Left lung (tissue), 10 donors: ENCODE results near the gene MBD6. TPM values are rescaled to one million over a fixed set of nuclear protein-coding genes. Genes with fewer than 3 reads are reported as not detected.

Source experiments
- ATAC-seq: fragments of 200-7000 bp; cut with Tn5 transposase; one replicate; pipeline ENCODE4 v1.9.1; 2020; ENCODE audit warnings: moderate library complexity
- DNase-seq, 4 donors: peaks; one replicate each; pipeline ENCODE4 v3.0.0-alpha.2; 2013 to 2020
- H3K27ac ChIP-seq, 2 donors: fragments of 200-600 bp; sonication (generic) in 1 of 2; one replicate each; pipeline versions ENCODE4 v1.5.0 to v1.8.0; 2020 to 2021
- H3K27me3 ChIP-seq, 2 donors: fragments of 200-600 bp; sonication (generic) in 1 of 2; one replicate each; pipeline versions ENCODE4 v1.5.0 to v1.8.0; 2020 to 2021
- H3K36me3 ChIP-seq, 2 donors: fragments of 200-600 bp; sonication (generic) in 1 of 2; one replicate each; pipeline versions ENCODE4 v1.5.0 to v1.8.0; 2020 to 2021
- H3K4me1 ChIP-seq, 2 donors: fragments of 200-600 bp; one replicate each; pipeline ENCODE4 v1.8.0; 2021
- H3K4me3 ChIP-seq, 2 donors: fragments of 200-600 bp; sonication (generic) in 1 of 2; one replicate each; pipeline versions ENCODE4 v1.5.0 to v1.8.0; 2020 to 2021; ENCODE audit warnings: mild to moderate bottlenecking in 1 of 2
- H3K9me3 ChIP-seq, 2 donors: fragments of 200-600 bp; sonication (generic) in 1 of 2; one replicate each; pipeline versions ENCODE4 v1.5.0 to v1.8.0; 2020 to 2021
- CTCF ChIP-seq, 2 donors: fragments of 200-600 bp; sonication (generic) in 1 of 2; IDR thresholded peaks; one replicate each; pipeline versions ENCODE4 v1.5.0 to v1.8.0; 2021; ENCODE audit warnings: antibody characterized with exemption in 2 of 2
- intact Hi-C, 2 donors: fragments of 100-400 bp; cut with DNase I; formaldehyde crosslinking; loops; one replicate each; pipeline versions ENCODE4 v1.11.2 to v1.14.2; 2022
- polyA plus RNA-seq, 6 donors: library from polyadenylated mRNA; unstranded; fragments of 120-200 nt; gene quantifications; one replicate each; pipeline ENCODE4 v1.2.1, GENCODE V29; 2013; ENCODE audit not compliant: insufficient read length in 6 of 6
- total RNA-seq, 2 donors: library from RNA; stranded (reverse); fragmentation: NEBNext Ultra II Directional; extraction: Animal tissue kit (Norgen Biotek cat#: 25700); gene quantifications; one replicate each; pipeline ENCODE4 v1.2.1, GENCODE V29; 2021
- donor health status: DM: no; HTN: yes; CAD: no.
- donor health status: DM: no; HTN: no; CAD: no.

Gene MBD6
- total and polyA plus RNA-seq, 8 donors: 61.3 to 111 (median 73.2) TPM

- DNase-seq: no peak
- intact Hi-C loops: no loop called here
- no peak for ATAC-seq
- Histone ChIP-seq H3K4me3 (peak overlapping the region; percentile 93 to 95), H3K9me3 (no peaks in the 10 kb centered on the region), H3K27me3 (peaks cover 9 to 37% of the 10 kb centered on the region in 2 donors), H3K4me1 (peaks cover 16 to 43% of the 10 kb centered on the region in 2 donors), H3K36me3 (peaks cover 0 to 13% of the 10 kb centered on the region in 2 donors), H3K27ac (peak overlapping the region in 1 of 2 donors; percentile 87)
- TF ChIP-seq CTCF (IDR thresholded peaks at IDR 0.05): no peak
These were observed 24.8 kb downstream of the MBD6 start for GRCh38 chr12:57547288-57548012.

- no peak for TF ChIP-seq CTCF (IDR thresholded peaks at IDR 0.05)
- H3K4me3 ChIP-seq: no peak overlapping the region
- no peaks in the 10 kb centered on the region for H3K9me3 ChIP-seq
- peaks cover 9 to 42% of the 10 kb centered on the region in 2 donors for H3K27me3 ChIP-seq
- ATAC-seq: no peak
- peaks cover 0 to 8% of the 10 kb centered on the region in 2 donors for H3K36me3 ChIP-seq
- intact Hi-C loops: no loop called here
- peaks cover 16 to 43% of the 10 kb centered on the region in 2 donors for H3K4me1 ChIP-seq
- H3K27ac ChIP-seq: no peak overlapping the region
- no peak for DNase-seq
These were observed 25.3 kb downstream of the MBD6 start for GRCh38 chr12:57548013-57548315.

- ATAC-seq (no peak), DNase-seq (no peak)
- H3K4me3 ChIP-seq: no peak overlapping the region
- no peak overlapping the region for H3K27ac ChIP-seq
- H3K4me1 ChIP-seq: peaks cover 16 to 42% of the 10 kb centered on the region in 2 donors
- H3K36me3 ChIP-seq: peaks cover 0 to 7% of the 10 kb centered on the region in 2 donors
- intact Hi-C loops: no loop called here
- no peaks in the 10 kb centered on the region for H3K9me3 ChIP-seq
- TF ChIP-seq CTCF (IDR thresholded peaks at IDR 0.05): no peak
- peaks cover 9 to 45% of the 10 kb centered on the region in 2 donors for H3K27me3 ChIP-seq
These were observed 25.9 kb downstream of the MBD6 start for GRCh38 chr12:57548488-57548887.

- peak overlapping the region; percentile 15 to 34 for H3K4me3 ChIP-seq
- intact Hi-C loops: no loop called here
- TF ChIP-seq CTCF (IDR thresholded peaks at IDR 0.05): no peak
- DNase-seq (no peak), ATAC-seq (no peak)
- H3K27ac ChIP-seq: no peak overlapping the region
- H3K36me3 ChIP-seq: no peaks in the 10 kb centered on the region
- peaks cover 16 to 34% of the 10 kb centered on the region in 2 donors for H3K4me1 ChIP-seq
- H3K27me3 ChIP-seq: peaks cover 9 to 51% of the 10 kb centered on the region in 2 donors
- H3K9me3 ChIP-seq: no peaks in the 10 kb centered on the region
These were observed 26.7 kb downstream of the MBD6 start for GRCh38 chr12:57549203-57549908.

- DNase-seq (peak in 1 of 4 donors; percentile 89), ATAC-seq (peak; percentile 8)
These were observed 27.5 kb downstream of the MBD6 start, which contains the start of gene KIF5A for GRCh38 chr12:57549909-57550640. Gene KIF5A, plus strand, starts transcription at chr12:57550044. Its CDS starts 228 bp downstream, at chr12:57550272.

More at GRCh38 chr12:57549909-57550640, 27.5 kb downstream of the MBD6 start, which contains the start of gene KIF5A:
- Histone ChIP-seq H3K9me3 (no peaks in the 10 kb centered on the region), H3K4me1 (peaks cover 16 to 27% of the 10 kb centered on the region in 2 donors), H3K36me3 (no peaks in the 10 kb centered on the region), H3K27ac (no peak within 1 kb of the TSS), H3K27me3 (peaks cover 9 to 51% of the 10 kb centered on the region in 2 donors), H3K4me3 (peak within 1 kb of the TSS; percentile 15 to 34)
- no peak for TF ChIP-seq CTCF (IDR thresholded peaks at IDR 0.05)
- intact Hi-C loops: no loop called here
